C4-2B (cell line): ENCODE measurements around the gene MUC5AC.

Source experiments
- CTCF ChIP-seq: fragments of 450-650 bp; conservative IDR thresholded peaks from 2 replicates; pipeline ENCODE4 v1.5.1; 2017; ENCODE audit warnings: mild to moderate bottlenecking
- ZFX ChIP-seq: fragments of 450-650 bp; IDR thresholded peaks from 2 replicates; pipeline ENCODE4 v1.6.1; 2017

DNA sequence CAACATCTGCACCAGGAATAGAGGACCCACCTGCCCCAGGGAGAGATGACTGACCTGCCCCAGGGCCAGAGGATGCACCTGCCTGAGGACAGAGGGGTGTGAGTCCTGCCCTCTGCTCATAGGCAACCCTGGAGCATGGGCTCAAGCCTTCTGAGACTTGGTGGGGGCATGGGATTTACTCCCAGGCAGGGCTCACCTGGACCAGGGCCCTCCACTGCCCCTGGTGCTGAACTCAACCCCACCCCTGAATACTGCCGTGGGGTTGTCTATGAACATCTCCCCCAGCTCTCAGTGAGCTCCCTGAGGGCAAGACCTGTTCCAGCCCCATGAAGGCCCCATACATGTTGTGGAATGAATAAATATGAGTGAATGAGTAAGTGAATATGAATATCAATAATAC, 33.8 kb upstream of the MUC5AC start:
- no peak for TF ChIP-seq CTCF
- no peak for TF ChIP-seq ZFX
